LNCaP clone FGC (cell line): ENCODE measurements around the gene CGB8.
"Not testable (repeated sequence)": the region's sequence is repeated elsewhere in the genome, so short reads cannot be mapped to it uniquely, and the experiment has no call there.

Experiments used
- DNase-seq: peaks from one replicate; pipeline ENCODE4 v3.0.0-alpha.2; 2011; ENCODE audit warnings: low read depth
- H3K4me3 ChIP-seq: 2 replicates; pipeline ENCODE4 v1.5.1; 2011; ENCODE audit warnings: mild to moderate bottlenecking, low read depth, low read length, control low read depth
- CTCF ChIP-seq: IDR thresholded peaks from 2 replicates; pipeline ENCODE4 v1.5.1; 2012; ENCODE audit warnings: mild to moderate bottlenecking; ENCODE audit not compliant: control insufficient read depth, insufficient read depth; ENCODE audit errors: extremely low read depth

The CGB8 gene

GRCh38 chr19:49049011-49049410, at the start of gene CGB8:
Gene CGB8 (minus strand): TSS chr19:49049111. CDS start chr19:49048739, 372 bp downstream.
- not testable (repeated sequence) for H3K4me3 ChIP-seq

GRCh38 chr19:49097453-49098288, 48.8 kb upstream of the CGB8 start:
- no peak overlapping the region; the same call in 1 of the 2 replicates for H3K4me3 ChIP-seq
- TF ChIP-seq CTCF, result peak; percentile 84
- peak; percentile 69 for DNase-seq

More at GRCh38 chr19:49049011-49049410, at the start of gene CGB8:
- DNase-seq, result not testable (repeated sequence)

DNA sequence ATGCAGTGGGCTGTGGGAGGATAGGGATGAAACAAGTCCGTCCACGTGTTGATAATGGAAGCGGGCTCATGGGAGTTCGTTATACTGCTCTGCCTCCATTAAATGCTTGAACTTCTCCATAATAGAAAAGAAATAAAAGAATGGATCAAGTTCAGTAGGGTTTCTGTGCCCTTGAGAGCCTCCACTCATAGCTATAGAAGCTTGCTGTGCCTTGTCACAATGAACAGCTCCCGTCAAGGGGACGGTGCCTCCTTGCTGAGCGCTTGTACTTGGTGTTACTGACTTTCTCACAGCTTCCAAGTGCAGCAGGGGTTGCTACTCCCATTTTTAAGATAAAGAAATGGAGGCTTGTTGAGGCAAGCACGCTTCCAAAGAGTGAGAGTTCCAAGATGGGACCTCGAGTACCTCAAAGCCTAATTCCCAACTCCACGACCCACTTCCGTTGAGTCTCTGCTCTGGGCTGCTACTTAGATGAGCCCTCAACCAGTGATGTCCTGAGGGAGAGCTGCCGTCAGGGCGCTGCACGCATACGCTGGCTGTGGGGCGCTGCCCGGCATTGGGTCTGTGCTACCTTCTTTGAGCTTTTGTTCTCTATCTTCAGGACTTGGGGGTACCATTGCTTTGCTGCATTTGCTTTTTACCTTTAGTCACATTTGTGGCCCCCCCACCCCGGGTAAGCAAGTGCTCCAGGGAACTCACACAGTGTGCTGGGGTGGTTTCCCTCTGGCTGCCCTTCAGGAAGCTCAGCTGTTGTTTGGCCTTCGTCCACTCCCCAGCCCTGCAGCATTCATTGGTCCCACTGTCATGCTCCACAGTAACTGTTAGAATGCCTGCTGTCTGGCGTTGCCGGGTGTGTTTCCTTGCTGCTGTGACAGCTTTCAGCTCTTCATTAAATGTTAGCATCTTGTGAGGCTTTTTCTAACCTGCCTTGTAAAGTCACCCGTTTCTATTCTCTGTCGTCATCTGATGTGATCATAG, 45.9 kb upstream of the CGB8 start:
- DNase-seq, result no peak
- H3K4me3 ChIP-seq, result no peak overlapping the region
- TF ChIP-seq CTCF, result no peak

DNA sequence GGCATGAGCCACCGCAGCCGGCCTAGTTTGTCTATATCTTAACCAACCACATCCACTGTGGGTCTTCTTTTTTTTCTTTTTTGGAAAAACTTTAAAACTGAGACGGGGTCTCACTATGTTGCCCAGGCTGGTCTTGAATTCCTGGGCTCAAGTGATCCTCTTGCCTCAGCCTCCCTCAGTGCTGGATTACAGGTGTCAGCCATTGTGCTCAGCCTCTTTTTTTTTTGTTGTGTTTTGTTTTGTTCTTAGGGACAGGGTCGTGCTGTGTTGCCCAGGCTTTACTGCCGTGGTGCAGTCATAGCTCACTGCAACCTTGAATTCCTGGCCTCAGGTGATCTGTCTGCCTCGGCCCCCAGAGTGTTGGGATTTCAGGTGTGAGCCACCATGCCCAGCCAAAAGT, 43.8 kb upstream of the CGB8 start:
- DNase-seq, result no peak
- H3K4me3 ChIP-seq, result no peak overlapping the region
- TF ChIP-seq CTCF, result no peak

DNA sequence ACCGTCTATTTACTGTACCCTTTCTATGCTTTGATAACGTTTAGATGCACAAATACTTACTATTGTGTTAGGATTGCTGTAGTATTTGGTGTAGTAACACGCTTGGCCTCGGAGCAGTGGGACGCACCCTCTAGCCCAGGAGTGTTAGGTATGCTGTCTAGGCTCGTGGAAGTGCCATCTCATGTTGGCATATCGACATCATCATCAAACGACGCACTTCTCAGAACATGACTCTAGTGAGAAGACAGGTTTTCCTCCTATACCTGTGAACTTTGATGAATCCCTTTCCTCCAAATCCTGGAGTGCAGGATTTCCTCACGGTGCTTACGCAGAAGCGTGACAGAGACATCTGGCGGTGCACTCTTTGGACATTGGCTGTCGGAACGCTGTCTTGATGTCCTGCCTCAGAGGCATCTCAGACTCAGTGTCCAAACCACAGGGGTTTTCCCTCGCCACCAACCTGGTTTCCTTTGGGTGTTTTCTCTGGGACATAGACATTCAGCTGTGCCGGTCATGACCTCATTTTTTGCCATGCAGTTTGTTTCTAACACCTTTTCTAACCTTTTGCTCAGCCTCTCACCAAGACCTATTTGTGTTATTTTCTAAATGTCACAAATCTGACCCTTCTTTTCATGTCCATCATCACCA, 42.6 kb upstream of the CGB8 start:
- no peak for TF ChIP-seq CTCF
- no peak overlapping the region for H3K4me3 ChIP-seq
- no peak for DNase-seq

- peak overlapping the region; percentile 87 for H3K4me3 ChIP-seq
- DNase-seq, result no peak
- no peak for TF ChIP-seq CTCF
These were observed 37.4 kb upstream of the CGB8 start for GRCh38 chr19:49086296-49086695.

DNA sequence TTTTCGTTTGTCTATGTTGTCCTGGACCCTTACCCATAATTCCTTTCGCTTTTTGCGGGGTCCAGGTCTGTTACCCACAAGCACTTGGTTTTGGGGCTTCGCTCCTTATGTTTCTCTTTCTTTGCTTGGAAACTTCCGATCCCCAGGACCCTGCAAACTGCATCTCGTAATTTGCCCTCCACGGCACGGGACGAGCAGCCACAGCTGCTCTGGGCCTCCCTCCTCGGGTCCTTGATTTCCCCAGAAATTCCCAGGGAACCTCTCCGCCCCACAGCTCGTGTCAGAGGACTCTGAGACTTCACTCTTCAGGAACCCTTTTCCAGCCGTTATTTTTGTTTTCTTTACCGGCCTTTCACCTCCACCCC, 36.9 kb upstream of the CGB8 start:
- DNase-seq, result no peak
- peak overlapping the region; percentile 87 for H3K4me3 ChIP-seq
- no peak for TF ChIP-seq CTCF
